CD14-positive monocyte (primary cell): ENCODE measurements around the gene TTC3. TPM values are rescaled to one million over a fixed set of nuclear protein-coding genes. Genes with fewer than 3 reads are reported as not detected.

Experiments used
- DNase-seq, 3 donors: peaks; one replicate each; pipeline ENCODE4 v3.0.0-alpha.2; 2011 to 2022
- H2AFZ ChIP-seq: 2 replicates; pipeline ENCODE4 v1.6.0; 2012; ENCODE audit warnings: mild to moderate bottlenecking, low read depth, low read length, inconsistent platforms; ENCODE audit not compliant: insufficient read depth, poor library complexity, severe bottlenecking
- H3K27ac ChIP-seq, 2 donors: 1 replicate in 1 of 2; 2 replicates in 1 of 2; pipeline ENCODE4 v1.5.1; 2012 to 2013; ENCODE audit warnings: low read length in 2 of 2, control low read depth in 1 of 2, inconsistent platforms in 1 of 2, low read depth in 1 of 2, mild to moderate bottlenecking in 1 of 2
- H3K27me3 ChIP-seq, 2 donors: one replicate each; pipeline versions ENCODE4 v1.6.0 to v1.6.1; 2011 to 2013; ENCODE audit warnings: low read length in 2 of 2; ENCODE audit not compliant: control insufficient read depth in 2 of 2, insufficient read depth in 2 of 2
- H3K36me3 ChIP-seq, 2 donors: replicated peaks in 1 of 2; 1 replicate in 1 of 2; 2 replicates in 1 of 2; pipeline versions ENCODE4 v1.5.1 to v1.6.1; 2012 to 2013; ENCODE audit warnings: low read length in 2 of 2, control low read depth in 1 of 2, inconsistent platforms in 1 of 2, mild to moderate bottlenecking in 1 of 2; ENCODE audit not compliant: insufficient read depth in 2 of 2, control insufficient read depth in 1 of 2
- H3K4me1 ChIP-seq, 2 donors: 1 replicate in 1 of 2; 2 replicates in 1 of 2; pipeline versions ENCODE4 v1.5.1 to v1.6.1; 2012 to 2013; ENCODE audit warnings: low read length in 2 of 2, control low read depth in 1 of 2, inconsistent platforms in 1 of 2, mild to moderate bottlenecking in 1 of 2, moderate library complexity in 1 of 2; ENCODE audit not compliant: insufficient read depth in 2 of 2, control insufficient read depth in 1 of 2
- H3K4me2 ChIP-seq: replicated peaks from 2 replicates; pipeline ENCODE3; 2012; ENCODE audit warnings: low read length, moderate library complexity, mild to moderate bottlenecking; ENCODE audit not compliant: poor library complexity, severe bottlenecking; ENCODE audit errors: extremely low read depth
- H3K4me3 ChIP-seq, 3 experiments: fragments of 200-600 bp in 1 of 3; sonication (generic) in 1 of 3; replicated peaks in 1 of 3; 1 replicate in 2 of 3; 2 replicates in 1 of 3; pipeline ENCODE4 v1.5.1; 2011 to 2013; ENCODE audit warnings: low read length in 3 of 3, mild to moderate bottlenecking in 3 of 3, control low read depth in 2 of 3, low read depth in 2 of 3, inconsistent platforms in 1 of 3, moderate library complexity in 1 of 3
- H3K79me2 ChIP-seq: 2 replicates; pipeline ENCODE4 v1.6.0; 2012; ENCODE audit warnings: mild to moderate bottlenecking, control low read depth, inconsistent platforms, low read length, moderate library complexity; ENCODE audit not compliant: insufficient read depth
- H3K9ac ChIP-seq: 2 replicates; pipeline ENCODE4 v1.6.0; 2017; ENCODE audit warnings: low read length, mild to moderate bottlenecking; ENCODE audit not compliant: insufficient read depth, poor library complexity, severe bottlenecking
- H3K9me3 ChIP-seq, 2 donors: replicated peaks in 1 of 2; 1 replicate in 1 of 2; 2 replicates in 1 of 2; pipeline versions ENCODE4 v1.5.1 to v1.6.1; 2012 to 2013; ENCODE audit warnings: low read length in 2 of 2, control low read depth in 1 of 2; ENCODE audit not compliant: control insufficient read depth in 1 of 2, insufficient read depth in 1 of 2
- H4K20me1 ChIP-seq: 2 replicates; pipeline ENCODE4 v1.6.0; 2012; ENCODE audit warnings: mild to moderate bottlenecking, low read length, control low read depth, moderate library complexity; ENCODE audit not compliant: insufficient read depth
- H3K27ac Mint-ChIP-seq, 7 donors: one replicate each; pipeline ENCODE4 v1.8.0; 2020; ENCODE audit warnings: mild to moderate bottlenecking in 7 of 7, mixed read lengths in 7 of 7, moderate library complexity in 6 of 7, inconsistent platforms in 2 of 7
- H3K27me3 Mint-ChIP-seq, 3 donors: one replicate each; pipeline ENCODE4 v1.8.0; 2021 to 2022; ENCODE audit warnings: low read depth in 3 of 3, mild to moderate bottlenecking in 3 of 3, mixed read lengths in 3 of 3, moderate library complexity in 3 of 3, inconsistent platforms in 1 of 3
- H3K36me3 Mint-ChIP-seq, 2 donors: one replicate each; pipeline ENCODE4 v1.8.0; 2020; ENCODE audit warnings: mixed read lengths in 2 of 2, inconsistent platforms in 1 of 2, mild to moderate bottlenecking in 1 of 2
- H3K4me1 Mint-ChIP-seq: one replicate; pipeline ENCODE4 v1.8.0; 2020; ENCODE audit warnings: mild to moderate bottlenecking, mixed read lengths
- H3K4me3 Mint-ChIP-seq, 2 donors: one replicate each; pipeline ENCODE4 v1.8.0; 2020; ENCODE audit warnings: mild to moderate bottlenecking in 2 of 2, mixed read lengths in 2 of 2, moderate library complexity in 1 of 2
- H3K9me3 Mint-ChIP-seq, 7 donors: one replicate each; pipeline ENCODE4 v1.8.0; 2020 to 2022; ENCODE audit warnings: mixed read lengths in 7 of 7, mild to moderate bottlenecking in 6 of 7, moderate library complexity in 6 of 7, inconsistent platforms in 2 of 7
- WGBS: methylation state at CpG from one replicate; pipeline ENCODE4 v1.1.5; 2013; ENCODE audit warnings: missing lambda C conversion rate; ENCODE audit not compliant: insufficient coverage; 5-methylcytosine and 5-hydroxymethylcytosine counted together
- intact Hi-C, 2 donors: fragments of 100-400 bp; cut with micrococcal nuclease; formaldehyde crosslinking; loops; one replicate each; pipeline versions ENCODE4 v1.15.0 to v1.15.1; 2023
- polyA plus RNA-seq, 3 donors: library from polyadenylated mRNA; depleted of rRNA in 1 of 3; unstranded in 2 of 3; stranded (reverse) in 1 of 3; fragments of 300-500 nt in 2 of 3; fragments of >200 nt in 1 of 3; fragmentation: Illumina TruSeq in 2 of 3; gene quantifications; 1 replicate in 2 of 3; 2 replicates in 1 of 3; pipeline ENCODE4 v1.2.3, GENCODE V29; 2012 to 2021
- TF ChIP-seq, protein P1 (sequence below): fragments of 200-600 bp; IDR thresholded peaks from one replicate; pipeline ENCODE4 v1.8.0; 2022; ENCODE audit warnings: antibody characterized with exemption, mild to moderate bottlenecking

TTC3 gene
- polyA plus RNA-seq, 3 donors: 9.6 to 35.4 (median 17.9) TPM

DNA sequence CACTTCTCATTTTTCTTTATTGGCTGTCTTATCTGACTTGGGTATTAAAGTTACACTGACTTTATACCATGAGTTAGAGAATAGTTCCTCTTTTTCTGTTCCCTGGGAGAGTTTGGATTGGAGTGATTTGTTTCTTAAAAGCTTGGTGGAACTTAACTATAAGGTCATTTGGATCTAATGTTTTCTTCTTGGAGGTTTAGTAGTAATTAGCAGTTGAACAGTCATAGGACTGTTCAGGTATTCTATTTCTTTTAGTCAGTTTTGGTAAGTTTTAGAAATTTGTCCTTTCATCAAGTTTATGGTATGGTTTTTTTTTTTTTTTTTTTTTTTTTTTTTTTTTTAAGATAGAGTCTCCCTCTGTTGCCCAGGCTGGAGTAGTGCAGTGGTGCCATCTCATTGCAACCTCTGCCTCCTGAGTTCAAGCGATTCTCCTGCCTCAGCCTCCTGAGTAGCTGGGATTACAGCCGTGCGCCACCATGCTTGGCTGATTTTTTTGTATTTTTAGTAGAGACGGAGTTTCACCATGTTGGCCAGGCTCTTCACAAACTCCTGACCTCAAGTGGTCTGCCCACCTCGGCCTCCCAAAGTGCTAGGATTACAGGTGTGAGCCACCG lies 6.3 kb downstream of the TTC3 start:
- peaks cover 0 to under 1% (median 0%) of the 10 kb centered on the region in 3 donors for H3K27me3 Mint-ChIP-seq

DNA sequence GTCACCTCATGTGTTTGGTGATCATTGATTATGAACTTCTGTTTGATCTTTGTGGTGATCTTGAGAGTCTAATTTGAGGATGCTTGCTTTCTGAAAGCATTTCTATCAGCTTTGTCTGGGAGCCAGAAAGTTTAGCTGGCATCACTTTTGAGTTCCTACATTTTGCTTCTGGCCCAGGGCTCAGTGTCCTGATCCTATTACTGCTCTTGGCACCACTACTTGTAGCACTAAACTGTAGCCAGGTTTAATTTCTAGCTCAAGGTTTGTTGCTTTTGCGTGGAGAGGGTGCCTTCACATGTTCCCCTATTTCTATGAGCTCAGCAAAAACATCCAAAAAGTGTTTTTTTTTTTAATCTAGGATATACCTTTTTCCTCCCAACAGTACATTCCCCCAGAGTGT lies 9.3 kb downstream of the TTC3 start:
- peaks cover 2 to 3% of the 10 kb centered on the region in 2 donors for H3K36me3 Mint-ChIP-seq
- H3K9me3 Mint-ChIP-seq: no peaks in the 10 kb centered on the region
- H3K4me1 Mint-ChIP-seq: peaks cover 38% of the 10 kb centered on the region

More for the DNA sequence above, 6.3 kb downstream of the TTC3 start:
- Histone ChIP-seq H3K79me2 (peaks cover 89% of the 10 kb centered on the region), H3K27me3 (no peaks in the 10 kb centered on the region), H3K9me3 (no peaks in the 10 kb centered on the region), H3K27ac (no peak overlapping the region), H3K4me3 (no peak overlapping the region), H3K9ac (no peak overlapping the region), H3K36me3 (no peaks in the 10 kb centered on the region), H3K4me1 (peaks cover 17 to 34% of the 10 kb centered on the region in 2 donors), H3K4me2 (no peak overlapping the region), H4K20me1 (peaks cover 28% of the 10 kb centered on the region), H2AFZ (no peak overlapping the region)
- TF ChIP-seq, protein P1, sequence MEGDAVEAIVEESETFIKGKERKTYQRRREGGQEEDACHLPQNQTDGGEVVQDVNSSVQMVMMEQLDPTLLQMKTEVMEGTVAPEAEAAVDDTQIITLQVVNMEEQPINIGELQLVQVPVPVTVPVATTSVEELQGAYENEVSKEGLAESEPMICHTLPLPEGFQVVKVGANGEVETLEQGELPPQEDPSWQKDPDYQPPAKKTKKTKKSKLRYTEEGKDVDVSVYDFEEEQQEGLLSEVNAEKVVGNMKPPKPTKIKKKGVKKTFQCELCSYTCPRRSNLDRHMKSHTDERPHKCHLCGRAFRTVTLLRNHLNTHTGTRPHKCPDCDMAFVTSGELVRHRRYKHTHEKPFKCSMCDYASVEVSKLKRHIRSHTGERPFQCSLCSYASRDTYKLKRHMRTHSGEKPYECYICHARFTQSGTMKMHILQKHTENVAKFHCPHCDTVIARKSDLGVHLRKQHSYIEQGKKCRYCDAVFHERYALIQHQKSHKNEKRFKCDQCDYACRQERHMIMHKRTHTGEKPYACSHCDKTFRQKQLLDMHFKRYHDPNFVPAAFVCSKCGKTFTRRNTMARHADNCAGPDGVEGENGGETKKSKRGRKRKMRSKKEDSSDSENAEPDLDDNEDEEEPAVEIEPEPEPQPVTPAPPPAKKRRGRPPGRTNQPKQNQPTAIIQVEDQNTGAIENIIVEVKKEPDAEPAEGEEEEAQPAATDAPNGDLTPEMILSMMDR: peak; percentile 57
- Mint-ChIP-seq H3K9me3 (no peaks in the 10 kb centered on the region), H3K27ac (peak overlapping the region; percentile 32 to 89 (median 68)), H3K4me1 (peaks cover 48% of the 10 kb centered on the region), H3K4me3 (no peak overlapping the region), H3K36me3 (peaks cover 2 to 3% of the 10 kb centered on the region in 2 donors)
- intact Hi-C loops: loop anchor here in 1 of 2 donors (10.0 kb wide), 1 partner anchor 285 kb away; the partner anchor contains the start of gene DYRK1A
- DNase-seq: peak; percentile 29 to 40 (median 33)
- WGBS: no CpG with 5 or more reads among the region's 6 CpGs

More for the DNA sequence above, 9.3 kb downstream of the TTC3 start:
- H3K27me3 Mint-ChIP-seq: no peaks in the 10 kb centered on the region
- WGBS: no CpG with 5 or more reads among the region's 1 CpG
- no peaks in the 10 kb centered on the region for H3K27me3 ChIP-seq
- H2AFZ ChIP-seq: no peak overlapping the region
- H4K20me1 ChIP-seq: peaks cover 23% of the 10 kb centered on the region
- no peak overlapping the region for H3K4me2 ChIP-seq
- no peak overlapping the region for H3K4me3 ChIP-seq
- no peak overlapping the region for H3K27ac ChIP-seq
- H3K27ac Mint-ChIP-seq: peak overlapping the region in 1 of 7 donors; percentile 13
- DNase-seq: no peak
- no peak overlapping the region for H3K9ac ChIP-seq
- peaks cover 81% of the 10 kb centered on the region for H3K79me2 ChIP-seq
- H3K4me3 Mint-ChIP-seq: no peak overlapping the region
- H3K9me3 ChIP-seq: no peaks in the 10 kb centered on the region
- H3K4me1 ChIP-seq: peaks cover 12 to 24% of the 10 kb centered on the region in 2 donors
- intact Hi-C loops: no loop called here
- H3K36me3 ChIP-seq: no peaks in the 10 kb centered on the region
- TF ChIP-seq, protein P1: no peak
